ENCODE results near the gene TPM2.

DNA sequence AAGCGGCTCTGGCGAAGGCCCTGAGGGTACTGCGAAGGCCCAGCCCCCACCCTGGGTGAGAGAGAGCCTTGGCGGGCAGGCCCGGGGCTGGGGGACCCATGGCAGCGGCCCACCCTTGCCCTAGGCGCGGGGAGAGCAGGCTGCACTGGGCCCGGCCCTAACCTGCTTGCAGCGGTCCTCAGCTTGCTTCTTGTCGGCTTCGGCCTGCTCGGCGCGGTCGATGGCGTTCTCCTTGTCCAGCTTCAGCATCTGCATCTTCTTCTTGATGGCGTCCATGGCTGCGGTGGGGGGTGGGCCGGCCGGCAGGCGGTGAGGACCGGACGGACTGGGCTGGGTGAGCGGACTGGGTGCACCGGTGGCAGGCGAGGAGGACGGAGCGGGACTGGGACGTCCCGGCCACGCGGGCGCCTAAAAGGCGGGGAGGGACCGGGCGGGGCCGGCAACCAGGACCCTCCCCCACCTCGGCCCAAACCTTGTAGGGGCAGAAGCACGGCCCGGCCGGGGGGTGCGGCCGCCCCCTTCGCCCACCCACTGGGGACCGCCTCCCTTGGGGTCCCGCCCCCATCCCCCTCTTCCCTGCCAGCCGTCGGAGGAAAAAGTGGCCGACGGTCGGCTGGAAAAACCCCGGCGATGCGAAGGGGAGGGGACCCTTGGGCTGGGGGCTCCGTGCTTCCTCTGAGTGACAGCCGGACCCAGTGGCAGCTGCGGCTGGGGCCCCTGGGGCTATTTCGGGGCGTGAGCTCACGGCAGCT, at the start of gene TPM2:
- TF ChIP-seq, protein P1, sequence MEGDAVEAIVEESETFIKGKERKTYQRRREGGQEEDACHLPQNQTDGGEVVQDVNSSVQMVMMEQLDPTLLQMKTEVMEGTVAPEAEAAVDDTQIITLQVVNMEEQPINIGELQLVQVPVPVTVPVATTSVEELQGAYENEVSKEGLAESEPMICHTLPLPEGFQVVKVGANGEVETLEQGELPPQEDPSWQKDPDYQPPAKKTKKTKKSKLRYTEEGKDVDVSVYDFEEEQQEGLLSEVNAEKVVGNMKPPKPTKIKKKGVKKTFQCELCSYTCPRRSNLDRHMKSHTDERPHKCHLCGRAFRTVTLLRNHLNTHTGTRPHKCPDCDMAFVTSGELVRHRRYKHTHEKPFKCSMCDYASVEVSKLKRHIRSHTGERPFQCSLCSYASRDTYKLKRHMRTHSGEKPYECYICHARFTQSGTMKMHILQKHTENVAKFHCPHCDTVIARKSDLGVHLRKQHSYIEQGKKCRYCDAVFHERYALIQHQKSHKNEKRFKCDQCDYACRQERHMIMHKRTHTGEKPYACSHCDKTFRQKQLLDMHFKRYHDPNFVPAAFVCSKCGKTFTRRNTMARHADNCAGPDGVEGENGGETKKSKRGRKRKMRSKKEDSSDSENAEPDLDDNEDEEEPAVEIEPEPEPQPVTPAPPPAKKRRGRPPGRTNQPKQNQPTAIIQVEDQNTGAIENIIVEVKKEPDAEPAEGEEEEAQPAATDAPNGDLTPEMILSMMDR (IDR thresholded peaks at IDR 0.05 in 2 of 3, conservative IDR thresholded peaks at IDR 0.05 in 1 of 3; ENCODE audit: insufficient read depth in 2 of 3, low read depth in 1 of 3, low read length in 3 of 3) = no peak
- TF ChIP-seq CHD2 (IDR thresholded peaks at IDR 0.05; ENCODE audit: low read depth, low read length) = no peak
- no peak for TF ChIP-seq CHD4 (IDR thresholded peaks at IDR 0.05; ENCODE audit: insufficient read depth, insufficient replicate concordance, low read depth, low read length, poor library complexity, severe bottlenecking)
- no peak for TF ChIP-seq FOXM1 (IDR thresholded peaks at IDR 0.05; ENCODE audit: low read depth)
- TF ChIP-seq FOXM1 (CRISPR knock-in tag; IDR thresholded peaks at IDR 0.05; ENCODE audit: low read depth) = no peak
- TF ChIP-seq NFATC3 (IDR thresholded peaks at IDR 0.05) = no peak
- TF ChIP-seq TEAD2 (tag; IDR thresholded peaks at IDR 0.05) = no peak
- no peak for TF ChIP-seq SMC3 (conservative IDR thresholded peaks at IDR 0.05; ENCODE audit: insufficient read depth, low read depth, low read length)
- no peak for TF ChIP-seq CBX2 (IDR thresholded peaks at IDR 0.05; ENCODE audit: insufficient read depth, low read length, poor library complexity, severe bottlenecking)
- TF ChIP-seq ZKSCAN1 (IDR thresholded peaks at IDR 0.05; ENCODE audit: low read depth, low read length) = no peak
